GM15510 (cell line): ENCODE results near the gene MAOA.

Experiments
- POLR2A ChIP-seq: IDR thresholded peaks from 3 replicates; pipeline ENCODE4 v1.6.1; 2011; ENCODE audit warnings: borderline replicate concordance; ENCODE audit not compliant: insufficient read length; ENCODE audit errors: extremely low read depth

The MAOA gene

GRCh38 chrX:43720961-43721360 lies 64.9 kb downstream of the MAOA start:
- no peak for TF ChIP-seq POLR2A

- no peak for TF ChIP-seq POLR2A
These were observed 71.9 kb downstream of the MAOA start for GRCh38 chrX:43728002-43728401.

- no peak for TF ChIP-seq POLR2A
These were observed 72.9 kb downstream of the MAOA start for GRCh38 chrX:43728966-43729365.

DNA sequence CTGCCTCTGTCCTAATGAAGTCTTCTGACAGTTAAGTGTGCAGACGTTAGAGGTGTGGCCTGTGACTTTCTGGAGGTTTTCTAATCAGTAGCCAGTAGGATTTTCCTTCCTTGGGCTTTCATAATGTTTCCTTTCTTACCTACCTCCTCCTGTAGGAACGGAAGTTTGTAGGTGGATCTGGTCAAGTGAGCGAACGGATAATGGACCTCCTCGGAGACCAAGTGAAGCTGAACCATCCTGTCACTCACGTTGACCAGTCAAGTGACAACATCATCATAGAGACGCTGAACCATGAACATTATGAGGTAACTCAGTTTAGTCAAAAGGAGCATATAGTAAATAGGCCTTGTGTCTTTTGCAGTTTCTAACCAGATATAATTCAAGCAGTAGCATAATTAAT lies 75.0 kb downstream of the MAOA start:
- TF ChIP-seq POLR2A = no peak

DNA sequence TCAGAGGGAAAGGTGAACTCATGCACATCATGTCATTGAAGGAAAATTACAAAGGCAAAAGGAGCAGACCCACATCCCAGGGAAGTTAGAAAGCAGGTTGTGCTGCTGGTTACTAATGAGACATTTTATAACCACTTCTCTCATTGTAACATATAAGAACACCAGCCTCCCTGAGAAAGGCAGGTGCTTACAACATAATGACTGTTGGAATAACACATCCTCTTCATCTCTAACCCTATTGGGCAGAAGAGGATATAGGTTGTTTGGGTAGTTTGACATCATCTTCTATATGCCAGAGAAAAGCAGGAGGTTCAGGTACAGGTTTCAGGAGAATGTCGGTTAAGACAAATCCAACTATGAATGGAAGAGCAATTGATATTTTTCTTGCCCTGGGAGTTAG lies 77.6 kb downstream of the MAOA start:
- no peak for TF ChIP-seq POLR2A

GRCh38 chrX:43734444-43734843 lies 78.3 kb downstream of the MAOA start:
- TF ChIP-seq POLR2A = no peak

DNA sequence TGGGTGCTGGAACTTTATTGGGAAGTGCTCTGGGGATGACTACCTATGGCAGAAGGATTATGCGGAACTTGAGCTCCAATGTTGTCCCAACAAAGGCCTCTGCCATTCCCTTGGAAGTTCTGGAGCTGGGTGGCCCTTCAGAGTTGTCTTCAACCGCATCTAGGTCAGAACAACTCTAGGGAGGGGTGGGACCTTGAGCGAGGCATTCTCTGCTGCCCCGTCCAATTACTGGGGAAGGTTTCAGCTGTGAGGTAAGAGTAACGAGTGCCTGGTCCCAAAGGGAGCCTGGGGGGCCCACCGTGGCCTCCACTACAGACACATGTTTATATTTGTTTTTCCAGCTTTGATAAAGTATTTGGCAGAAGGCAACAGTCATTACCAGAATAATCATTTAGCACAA lies 79.4 kb downstream of the MAOA start:
- TF ChIP-seq POLR2A = no peak

- no peak for TF ChIP-seq POLR2A
These were observed 79.9 kb downstream of the MAOA start for GRCh38 chrX:43735957-43736356.

- TF ChIP-seq POLR2A = no peak
These were observed 85.9 kb downstream of the MAOA start for GRCh38 chrX:43741843-43742573.

DNA sequence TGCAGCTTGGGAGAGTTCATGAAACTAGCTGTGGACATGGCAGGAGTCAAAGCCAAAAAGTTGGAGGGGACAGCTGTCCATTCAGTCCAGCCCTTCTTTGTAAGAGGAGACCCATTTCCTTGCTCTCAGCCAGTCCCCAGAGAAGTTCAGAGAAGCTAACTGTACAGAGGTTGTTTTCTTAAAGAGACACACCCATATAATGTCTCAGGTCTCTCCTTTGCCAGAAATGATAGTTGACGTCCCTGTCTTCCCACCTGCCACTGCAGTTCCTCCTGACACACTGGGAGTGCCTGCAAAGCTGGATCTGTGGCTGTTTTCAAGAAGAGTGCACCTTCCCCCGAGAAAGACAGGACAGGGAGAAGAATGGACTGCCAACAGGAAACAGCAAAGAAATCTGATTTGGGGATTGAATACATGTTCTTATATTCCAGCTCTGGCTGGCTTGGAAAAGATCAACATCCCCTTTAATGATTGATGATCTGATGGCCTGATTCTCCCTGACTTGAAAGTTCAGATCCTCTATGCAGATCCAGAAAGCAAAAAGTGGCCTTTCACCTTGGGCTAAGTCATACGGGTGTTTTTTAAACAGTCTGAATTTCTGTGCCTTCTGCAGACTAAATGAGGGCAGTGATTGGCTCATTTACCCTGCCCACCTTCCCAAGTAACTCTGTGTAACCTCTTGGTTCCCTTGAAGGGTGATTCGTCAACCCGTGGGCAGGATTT lies 87.2 kb downstream of the MAOA start:
- TF ChIP-seq POLR2A = no peak

- TF ChIP-seq POLR2A = no peak
These were observed 88.2 kb downstream of the MAOA start for GRCh38 chrX:43744284-43744683.

DNA sequence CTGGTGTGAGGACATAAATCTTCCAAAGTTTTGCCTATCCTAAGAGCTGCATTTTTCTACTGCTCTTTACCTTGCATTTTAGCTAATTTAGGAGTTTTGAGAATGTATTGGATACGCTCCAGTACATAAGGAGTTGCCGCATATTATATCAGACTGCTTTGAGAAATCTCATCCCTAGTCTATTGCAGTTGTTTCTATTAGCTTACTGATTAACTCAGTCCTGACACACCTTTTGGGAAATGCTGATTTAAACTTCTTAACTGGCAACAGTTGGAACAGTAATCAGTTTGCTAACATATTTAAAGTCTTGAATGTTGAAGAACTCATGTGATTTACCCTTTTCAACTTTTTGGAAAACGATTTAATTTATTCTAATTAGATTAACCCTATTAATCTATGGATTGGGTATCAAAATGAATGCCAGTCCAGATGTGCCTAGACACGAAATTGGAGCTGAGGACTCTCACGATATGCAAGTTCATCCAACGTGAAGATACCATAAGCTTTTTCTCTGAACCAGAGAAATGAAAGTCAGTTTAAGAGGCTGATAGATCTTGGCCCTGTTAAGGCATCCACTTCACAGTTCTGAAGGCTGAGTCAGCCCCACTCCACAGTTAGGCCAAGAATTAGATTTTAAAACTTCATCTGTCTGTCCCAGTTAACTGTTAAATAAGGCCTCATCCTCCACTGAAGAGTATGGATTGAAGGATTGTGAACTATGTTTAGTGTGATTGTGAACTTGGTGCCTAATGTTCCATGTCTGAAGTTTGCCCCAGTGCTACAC lies 90.0 kb downstream of the MAOA start:
- TF ChIP-seq POLR2A = no peak

- no peak for TF ChIP-seq POLR2A
These were observed 91.4 kb downstream of the MAOA start for GRCh38 chrX:43747476-43747875.

GRCh38 chrX:43750248-43750676 lies 94.2 kb downstream of the MAOA start:
- no peak for TF ChIP-seq POLR2A

- no peak for TF ChIP-seq POLR2A
These were observed 97.5 kb downstream of the MAOA start for GRCh38 chrX:43753637-43754036.
